Lower leg skin (tissue), 3 donors: Measurements from ENCODE around the gene TAF3.

ENCODE experiments used
- POLR2A ChIP-seq, 2 donors: fragments of 450-650 bp; IDR thresholded peaks; one replicate each; pipeline ENCODE4 v1.6.1; 2016 to 2017; ENCODE audit warnings: antibody characterized with exemption in 2 of 2, mild to moderate bottlenecking in 1 of 2, moderate library complexity in 1 of 2
- TF ChIP-seq, protein P1 (sequence below), 3 donors: fragments of 450-650 bp; IDR thresholded peaks; one replicate each; pipeline ENCODE4 v1.5.1; 2016; ENCODE audit warnings: antibody characterized with exemption in 3 of 3, mild to moderate bottlenecking in 3 of 3, moderate library complexity in 2 of 3

DNA sequence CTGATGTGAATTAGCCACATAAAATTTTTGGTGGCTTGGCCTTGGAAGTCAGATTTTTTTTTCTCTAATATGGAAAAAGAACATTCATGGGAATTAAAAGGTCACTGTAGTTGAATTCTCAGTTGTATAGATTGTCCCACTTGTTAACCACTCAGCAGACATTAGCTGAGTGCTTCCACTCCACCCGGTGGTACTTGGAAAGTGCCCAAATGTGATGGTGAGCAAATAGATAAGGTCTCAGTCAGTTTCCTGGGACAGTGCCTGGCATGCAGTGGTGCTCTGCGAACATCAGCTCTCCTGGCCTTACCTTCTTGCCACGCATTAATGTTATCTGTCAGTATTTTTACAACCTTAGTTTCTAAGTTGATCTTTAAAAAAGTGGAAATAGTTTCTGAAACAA, 28.9 kb upstream of the TAF3 start:
- TF ChIP-seq, protein P1, sequence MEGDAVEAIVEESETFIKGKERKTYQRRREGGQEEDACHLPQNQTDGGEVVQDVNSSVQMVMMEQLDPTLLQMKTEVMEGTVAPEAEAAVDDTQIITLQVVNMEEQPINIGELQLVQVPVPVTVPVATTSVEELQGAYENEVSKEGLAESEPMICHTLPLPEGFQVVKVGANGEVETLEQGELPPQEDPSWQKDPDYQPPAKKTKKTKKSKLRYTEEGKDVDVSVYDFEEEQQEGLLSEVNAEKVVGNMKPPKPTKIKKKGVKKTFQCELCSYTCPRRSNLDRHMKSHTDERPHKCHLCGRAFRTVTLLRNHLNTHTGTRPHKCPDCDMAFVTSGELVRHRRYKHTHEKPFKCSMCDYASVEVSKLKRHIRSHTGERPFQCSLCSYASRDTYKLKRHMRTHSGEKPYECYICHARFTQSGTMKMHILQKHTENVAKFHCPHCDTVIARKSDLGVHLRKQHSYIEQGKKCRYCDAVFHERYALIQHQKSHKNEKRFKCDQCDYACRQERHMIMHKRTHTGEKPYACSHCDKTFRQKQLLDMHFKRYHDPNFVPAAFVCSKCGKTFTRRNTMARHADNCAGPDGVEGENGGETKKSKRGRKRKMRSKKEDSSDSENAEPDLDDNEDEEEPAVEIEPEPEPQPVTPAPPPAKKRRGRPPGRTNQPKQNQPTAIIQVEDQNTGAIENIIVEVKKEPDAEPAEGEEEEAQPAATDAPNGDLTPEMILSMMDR (IDR thresholded peaks at IDR 0.05), result no peak
- no peak for TF ChIP-seq POLR2A (IDR thresholded peaks at IDR 0.05)
